GM06990 (cell line): ENCODE data around the gene ITGB1.
A peak's percentile ranks its signal among the peaks of the same experiment; 100 is the strongest.

Source experiments
- DNase-seq: peaks from one replicate; pipeline ENCODE4 v3.0.0-alpha.2; 2011; ENCODE audit not compliant: insufficient read length; ENCODE audit errors: extremely low read depth
- H3K27me3 ChIP-seq: replicated peaks from 2 replicates; pipeline ENCODE4 v1.6.0; 2011; ENCODE audit warnings: low read length; ENCODE audit not compliant: control insufficient read depth, insufficient read depth
- H3K36me3 ChIP-seq: 2 replicates; pipeline ENCODE4 v1.5.1; 2011; ENCODE audit warnings: low read length; ENCODE audit not compliant: control insufficient read depth, insufficient read depth
- H3K4me3 ChIP-seq: replicated peaks from 2 replicates; pipeline ENCODE4 v1.5.1; 2011; ENCODE audit warnings: low read depth, mild to moderate bottlenecking, control low read depth, low read length
- TF ChIP-seq, protein P1 (sequence below): IDR thresholded peaks from 2 replicates; pipeline ENCODE4 v1.5.1; 2011; ENCODE audit warnings: low read length, control low read depth, mild to moderate bottlenecking, inconsistent platforms; ENCODE audit not compliant: insufficient read depth, poor library complexity, severe bottlenecking

The ITGB1 gene

GRCh38 chr10:32954545-32955298 is 3.3 kb downstream of the ITGB1 start:
- no peaks in the 10 kb centered on the region for H3K36me3 ChIP-seq
- DNase-seq, result no peak
- H3K4me3 ChIP-seq, result no peak overlapping the region
- TF ChIP-seq, protein P1, sequence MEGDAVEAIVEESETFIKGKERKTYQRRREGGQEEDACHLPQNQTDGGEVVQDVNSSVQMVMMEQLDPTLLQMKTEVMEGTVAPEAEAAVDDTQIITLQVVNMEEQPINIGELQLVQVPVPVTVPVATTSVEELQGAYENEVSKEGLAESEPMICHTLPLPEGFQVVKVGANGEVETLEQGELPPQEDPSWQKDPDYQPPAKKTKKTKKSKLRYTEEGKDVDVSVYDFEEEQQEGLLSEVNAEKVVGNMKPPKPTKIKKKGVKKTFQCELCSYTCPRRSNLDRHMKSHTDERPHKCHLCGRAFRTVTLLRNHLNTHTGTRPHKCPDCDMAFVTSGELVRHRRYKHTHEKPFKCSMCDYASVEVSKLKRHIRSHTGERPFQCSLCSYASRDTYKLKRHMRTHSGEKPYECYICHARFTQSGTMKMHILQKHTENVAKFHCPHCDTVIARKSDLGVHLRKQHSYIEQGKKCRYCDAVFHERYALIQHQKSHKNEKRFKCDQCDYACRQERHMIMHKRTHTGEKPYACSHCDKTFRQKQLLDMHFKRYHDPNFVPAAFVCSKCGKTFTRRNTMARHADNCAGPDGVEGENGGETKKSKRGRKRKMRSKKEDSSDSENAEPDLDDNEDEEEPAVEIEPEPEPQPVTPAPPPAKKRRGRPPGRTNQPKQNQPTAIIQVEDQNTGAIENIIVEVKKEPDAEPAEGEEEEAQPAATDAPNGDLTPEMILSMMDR, result no peak
- no peaks in the 10 kb centered on the region for H3K27me3 ChIP-seq

- DNase-seq, result no peak
- Histone ChIP-seq H3K36me3 (no peaks in the 10 kb centered on the region), H3K4me3 (no peak overlapping the region), H3K27me3 (no peaks in the 10 kb centered on the region)
- TF ChIP-seq, protein P1, result peak; percentile 30
These were observed 4.0 kb downstream of the ITGB1 start for GRCh38 chr10:32954080-32954479.

DNA sequence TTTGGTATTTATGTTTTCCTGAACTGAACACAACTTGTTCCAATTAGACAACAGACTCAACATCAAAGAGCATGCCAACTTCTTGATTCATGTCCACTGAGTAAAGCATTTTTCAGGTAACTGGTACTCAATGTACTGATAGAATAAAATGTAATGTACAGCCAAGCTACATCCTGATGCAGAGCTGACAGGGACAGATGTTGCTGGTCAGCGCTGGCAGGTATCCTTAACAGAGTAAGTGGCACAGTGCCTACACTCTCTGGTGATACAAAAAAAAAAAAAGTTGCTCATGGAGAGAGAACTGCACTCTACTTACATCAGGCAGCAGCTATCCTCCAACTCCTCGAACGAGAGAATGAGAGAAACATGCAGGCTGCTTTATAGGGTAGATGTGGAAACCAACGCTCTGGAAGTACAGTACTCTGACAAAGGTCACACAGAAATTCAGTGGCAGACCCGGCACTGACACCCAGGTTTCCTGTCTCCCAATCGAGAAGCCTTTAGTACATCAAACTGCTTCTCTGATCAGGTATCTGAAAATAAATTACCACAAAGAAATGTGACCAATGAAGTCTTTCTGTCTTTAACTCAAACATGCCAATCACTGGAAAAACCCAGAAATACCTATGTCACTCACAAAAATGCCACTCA is 4.6 kb downstream of the ITGB1 start:
- TF ChIP-seq, protein P1, result no peak
- no peak overlapping the region for H3K4me3 ChIP-seq
- H3K27me3 ChIP-seq, result no peaks in the 10 kb centered on the region
- H3K36me3 ChIP-seq, result no peaks in the 10 kb centered on the region
- no peak for DNase-seq

DNA sequence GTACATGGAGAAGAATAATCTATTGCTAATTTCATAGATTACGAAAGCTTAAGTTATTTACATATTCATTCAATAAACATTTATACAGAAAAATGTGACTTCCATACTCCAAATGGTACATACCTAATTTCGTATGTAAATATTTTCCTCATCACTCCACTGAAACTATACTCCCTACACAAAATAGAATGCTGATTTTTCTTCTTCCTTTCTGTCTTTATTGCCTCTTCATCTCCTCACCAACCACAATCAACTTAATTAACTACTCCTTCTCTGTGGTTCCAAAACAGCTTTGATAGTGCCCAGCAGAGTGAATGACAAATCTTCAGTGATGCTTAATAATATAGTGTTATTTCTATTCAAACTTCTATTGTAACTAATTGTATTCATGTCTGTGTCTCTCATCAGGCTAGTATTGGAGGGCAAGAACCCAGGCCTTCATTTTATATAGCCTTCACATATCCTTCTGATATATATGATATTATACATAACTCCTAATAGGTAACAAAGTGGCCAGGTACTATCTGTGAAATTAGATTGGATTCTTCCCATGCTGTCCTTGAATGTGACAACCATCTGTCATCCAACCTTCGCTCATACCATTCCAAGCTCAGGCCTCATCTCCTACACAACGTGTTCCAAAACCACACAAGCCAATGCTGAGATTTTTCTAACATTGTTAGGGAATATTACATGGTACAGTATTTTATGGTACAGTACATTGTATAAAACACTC is 5.3 kb downstream of the ITGB1 start:
- Histone ChIP-seq H3K27me3 (no peaks in the 10 kb centered on the region), H3K4me3 (no peak overlapping the region), H3K36me3 (no peaks in the 10 kb centered on the region)
- TF ChIP-seq, protein P1, result no peak
- DNase-seq, result no peak

GRCh38 chr10:32952094-32952493 is 5.9 kb downstream of the ITGB1 start:
- no peak for DNase-seq
- H3K27me3 ChIP-seq, result no peaks in the 10 kb centered on the region
- H3K4me3 ChIP-seq, result no peak overlapping the region
- TF ChIP-seq, protein P1, result no peak
- H3K36me3 ChIP-seq, result no peaks in the 10 kb centered on the region
